Neural cell (in vitro differentiated cells): Measurements from ENCODE around the gene TNRC6C. TPM values are rescaled to one million over a fixed set of nuclear protein-coding genes. Genes with fewer than 3 reads are reported as not detected.

ENCODE experiments used
- H2AFZ ChIP-seq: fragments of 200-600, 300-800 bp; sonication (generic), shearing (Covaris generic); 2 replicates; pipeline ENCODE4 v1.6.0; 2014; ENCODE audit warnings: low read depth, mild to moderate bottlenecking, antibody characterized with exemption, low read length, moderate library complexity
- H3F3A ChIP-seq: fragments of 200-600 bp; shearing (Covaris generic); 2 replicates; pipeline ENCODE4 v1.6.1; 2016; ENCODE audit warnings: mild to moderate bottlenecking, moderate library complexity, mixed read lengths, antibody characterized with exemption, low read length; ENCODE audit not compliant: insufficient read depth, poor library complexity, severe bottlenecking
- H3K27ac ChIP-seq: fragments of 200-600, 300-800 bp; sonication (generic), shearing (Covaris generic); 2 replicates; pipeline ENCODE4 v1.5.1; 2014; ENCODE audit warnings: mild to moderate bottlenecking, low read length, moderate library complexity
- H3K27me3 ChIP-seq: fragments of 300-800, 200-600 bp; sonication (generic), shearing (Covaris generic); 2 replicates; pipeline ENCODE4 v1.6.0; 2014; ENCODE audit warnings: mild to moderate bottlenecking, low read depth, low read length, moderate library complexity; ENCODE audit not compliant: insufficient read depth
- H3K36me3 ChIP-seq: fragments of 300-800, 200-600 bp; sonication (generic), shearing (Covaris generic); 2 replicates; pipeline ENCODE4 v1.5.1; 2014; ENCODE audit warnings: mild to moderate bottlenecking, antibody characterized with exemption, low read length, moderate library complexity; ENCODE audit not compliant: insufficient read depth
- H3K4me2 ChIP-seq: fragments of 300-800, 200-600 bp; sonication (generic), shearing (Covaris generic); 2 replicates; pipeline ENCODE4 v1.6.0; 2014; ENCODE audit warnings: mild to moderate bottlenecking, low read length
- H3K4me3 ChIP-seq: fragments of 300-800, 200-600 bp; sonication (generic), shearing (Covaris generic); 2 replicates; pipeline ENCODE4 v1.5.1; 2014; ENCODE audit warnings: mild to moderate bottlenecking, low read length, moderate library complexity
- H3K79me2 ChIP-seq: fragments of 200-600 bp; shearing (Covaris generic); replicated peaks from 2 replicates; pipeline ENCODE4 v1.6.0; 2014; ENCODE audit warnings: mild to moderate bottlenecking, low read length, moderate library complexity; ENCODE audit not compliant: insufficient read depth
- H3K9ac ChIP-seq: fragments of 300-800, 200-600 bp; sonication (generic), shearing (Covaris generic); 2 replicates; pipeline ENCODE4 v1.6.1; 2016; ENCODE audit warnings: mild to moderate bottlenecking, low read length, mixed read lengths
- H3K9me2 ChIP-seq: fragments of 200-600 bp; shearing (Covaris generic); 2 replicates; pipeline ENCODE4 v1.6.1; 2016; ENCODE audit warnings: mild to moderate bottlenecking, low read length, mixed read lengths; ENCODE audit not compliant: insufficient read depth
- H3K9me3 ChIP-seq: fragments of 200-600, 300-800 bp; sonication (generic), shearing (Covaris generic); 2 replicates; pipeline ENCODE4 v1.6.1; 2016; ENCODE audit warnings: mild to moderate bottlenecking, mixed run types, low read length, moderate library complexity, mixed read lengths
- H4K20me1 ChIP-seq: fragments of 200-600 bp; shearing (Covaris generic); 2 replicates; pipeline ENCODE4 v1.6.1; 2016; ENCODE audit warnings: mild to moderate bottlenecking, mixed run types; ENCODE audit not compliant: insufficient read depth
- EP300 ChIP-seq: fragments of 450-650 bp; conservative IDR thresholded peaks from 2 replicates; pipeline ENCODE4 v1.6.1; 2014; ENCODE audit warnings: antibody characterized with exemption, mild to moderate bottlenecking, moderate library complexity; ENCODE audit not compliant: poor library complexity, severe bottlenecking
- EZH2 ChIP-seq: fragments of 200-600, 300-800 bp; shearing (Covaris generic), sonication (generic); IDR thresholded peaks from 2 replicates; pipeline ENCODE4 v1.6.1; 2014; ENCODE audit warnings: antibody characterized with exemption, low read length, borderline replicate concordance, mild to moderate bottlenecking; ENCODE audit not compliant: insufficient read depth, poor library complexity, severe bottlenecking
- MXI1 ChIP-seq: fragments of 450-650 bp; conservative IDR thresholded peaks from 2 replicates; pipeline ENCODE4 v1.6.1; 2014; ENCODE audit warnings: antibody characterized with exemption, mild to moderate bottlenecking; ENCODE audit not compliant: poor library complexity, severe bottlenecking
- POLR2AphosphoS5 ChIP-seq: IDR thresholded peaks from 2 replicates; pipeline ENCODE4 v1.6.1; 2012
- RAD21 ChIP-seq: fragments of 450-650 bp; conservative IDR thresholded peaks from 2 replicates; pipeline ENCODE4 v1.6.1; 2014; ENCODE audit warnings: antibody characterized with exemption, mild to moderate bottlenecking, moderate library complexity
- SMC3 ChIP-seq: fragments of 450-650 bp; conservative IDR thresholded peaks from 2 replicates; pipeline ENCODE4 v1.6.1; 2014; ENCODE audit warnings: antibody characterized with exemption, mild to moderate bottlenecking, moderate library complexity; ENCODE audit not compliant: poor library complexity
- TAF1 ChIP-seq: IDR thresholded peaks from 2 replicates; pipeline ENCODE4 v1.6.1; 2012; ENCODE audit warnings: low read depth
- polyA plus RNA-seq: library from polyadenylated mRNA; depleted of rRNA; stranded (reverse); fragments of >200 nt; gene quantifications from 2 replicates; pipeline ENCODE4 v1.2.3, GENCODE V29; 2014
- TF ChIP-seq, protein P1 (sequence below): IDR thresholded peaks from 2 replicates; pipeline ENCODE4 v1.6.1; 2012; ENCODE audit warnings: borderline replicate concordance
- TF ChIP-seq, protein P2 (sequence below): fragments of 450-650 bp; IDR thresholded peaks from 2 replicates; pipeline ENCODE4 v1.5.1; 2014; ENCODE audit warnings: antibody characterized with exemption, mild to moderate bottlenecking, moderate library complexity; ENCODE audit not compliant: poor library complexity, severe bottlenecking

Gene TNRC6C
- polyA plus RNA-seq, 1 donor from 2014 or later, result 15.4 TPM

DNA sequence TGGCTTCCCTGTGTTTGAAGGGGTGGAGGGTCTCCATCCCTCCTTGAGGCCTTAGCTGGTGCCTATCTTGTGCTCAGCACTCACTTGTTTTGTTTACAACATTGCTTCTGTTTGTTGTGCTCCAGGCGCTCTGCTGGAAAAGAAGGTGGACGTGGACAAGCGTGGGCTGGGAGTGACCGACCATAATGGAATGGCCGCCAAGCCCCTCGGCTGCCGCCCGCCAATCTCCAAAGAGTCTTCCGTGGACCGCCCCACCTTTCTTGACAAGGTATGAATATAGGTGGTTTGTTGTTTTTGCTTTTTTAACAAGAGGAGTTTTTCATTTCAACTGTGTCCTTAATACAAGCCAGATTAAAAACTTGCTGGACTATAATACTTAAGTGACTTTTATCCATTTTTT is 116.5 kb downstream of the TNRC6C start (continued):
- TF ChIP-seq, protein P1, sequence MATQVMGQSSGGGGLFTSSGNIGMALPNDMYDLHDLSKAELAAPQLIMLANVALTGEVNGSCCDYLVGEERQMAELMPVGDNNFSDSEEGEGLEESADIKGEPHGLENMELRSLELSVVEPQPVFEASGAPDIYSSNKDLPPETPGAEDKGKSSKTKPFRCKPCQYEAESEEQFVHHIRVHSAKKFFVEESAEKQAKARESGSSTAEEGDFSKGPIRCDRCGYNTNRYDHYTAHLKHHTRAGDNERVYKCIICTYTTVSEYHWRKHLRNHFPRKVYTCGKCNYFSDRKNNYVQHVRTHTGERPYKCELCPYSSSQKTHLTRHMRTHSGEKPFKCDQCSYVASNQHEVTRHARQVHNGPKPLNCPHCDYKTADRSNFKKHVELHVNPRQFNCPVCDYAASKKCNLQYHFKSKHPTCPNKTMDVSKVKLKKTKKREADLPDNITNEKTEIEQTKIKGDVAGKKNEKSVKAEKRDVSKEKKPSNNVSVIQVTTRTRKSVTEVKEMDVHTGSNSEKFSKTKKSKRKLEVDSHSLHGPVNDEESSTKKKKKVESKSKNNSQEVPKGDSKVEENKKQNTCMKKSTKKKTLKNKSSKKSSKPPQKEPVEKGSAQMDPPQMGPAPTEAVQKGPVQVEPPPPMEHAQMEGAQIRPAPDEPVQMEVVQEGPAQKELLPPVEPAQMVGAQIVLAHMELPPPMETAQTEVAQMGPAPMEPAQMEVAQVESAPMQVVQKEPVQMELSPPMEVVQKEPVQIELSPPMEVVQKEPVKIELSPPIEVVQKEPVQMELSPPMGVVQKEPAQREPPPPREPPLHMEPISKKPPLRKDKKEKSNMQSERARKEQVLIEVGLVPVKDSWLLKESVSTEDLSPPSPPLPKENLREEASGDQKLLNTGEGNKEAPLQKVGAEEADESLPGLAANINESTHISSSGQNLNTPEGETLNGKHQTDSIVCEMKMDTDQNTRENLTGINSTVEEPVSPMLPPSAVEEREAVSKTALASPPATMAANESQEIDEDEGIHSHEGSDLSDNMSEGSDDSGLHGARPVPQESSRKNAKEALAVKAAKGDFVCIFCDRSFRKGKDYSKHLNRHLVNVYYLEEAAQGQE, result no peak
- TF ChIP-seq EP300, result no peak

DNA sequence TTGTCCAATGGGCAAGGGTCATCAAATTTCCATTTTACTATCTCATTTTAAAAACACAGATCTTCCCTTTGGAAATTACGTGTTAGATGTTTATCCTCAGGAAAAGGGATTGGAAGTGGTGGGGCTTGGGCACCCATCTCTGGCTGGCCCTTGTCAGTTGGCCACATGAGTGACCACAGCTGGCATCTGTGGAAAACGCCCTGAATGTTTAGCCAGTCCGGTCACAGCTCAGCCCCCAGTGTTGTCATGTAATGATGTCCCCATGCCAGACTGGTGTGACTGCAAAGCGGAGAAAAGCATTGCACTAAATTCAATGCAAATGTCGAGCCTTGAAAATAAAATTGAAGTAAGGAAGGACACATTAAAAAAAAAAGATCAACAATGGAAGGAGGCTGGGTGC is 117.0 kb downstream of the TNRC6C start:
- H2AFZ ChIP-seq, result no peak overlapping the region
- no peaks in the 10 kb centered on the region for H3K79me2 ChIP-seq
- no peak overlapping the region for H3K27ac ChIP-seq
- no peak overlapping the region for H3K4me3 ChIP-seq
- peaks cover 32% of the 10 kb centered on the region for H3K36me3 ChIP-seq
- no peaks in the 10 kb centered on the region for H4K20me1 ChIP-seq
- no peak overlapping the region for H3K9ac ChIP-seq
- no peaks in the 10 kb centered on the region for H3K9me2 ChIP-seq
- no peaks in the 10 kb centered on the region for H3K9me3 ChIP-seq
- TF ChIP-seq, protein P1, result no peak
- no peak for TF ChIP-seq RAD21
- TF ChIP-seq EZH2, result no peak
- no peak for TF ChIP-seq SMC3
- TF ChIP-seq POLR2AphosphoS5, result no peak
- no peak for TF ChIP-seq TAF1
- no peak for TF ChIP-seq EP300
- no peak for TF ChIP-seq MXI1
- TF ChIP-seq, protein P2, sequence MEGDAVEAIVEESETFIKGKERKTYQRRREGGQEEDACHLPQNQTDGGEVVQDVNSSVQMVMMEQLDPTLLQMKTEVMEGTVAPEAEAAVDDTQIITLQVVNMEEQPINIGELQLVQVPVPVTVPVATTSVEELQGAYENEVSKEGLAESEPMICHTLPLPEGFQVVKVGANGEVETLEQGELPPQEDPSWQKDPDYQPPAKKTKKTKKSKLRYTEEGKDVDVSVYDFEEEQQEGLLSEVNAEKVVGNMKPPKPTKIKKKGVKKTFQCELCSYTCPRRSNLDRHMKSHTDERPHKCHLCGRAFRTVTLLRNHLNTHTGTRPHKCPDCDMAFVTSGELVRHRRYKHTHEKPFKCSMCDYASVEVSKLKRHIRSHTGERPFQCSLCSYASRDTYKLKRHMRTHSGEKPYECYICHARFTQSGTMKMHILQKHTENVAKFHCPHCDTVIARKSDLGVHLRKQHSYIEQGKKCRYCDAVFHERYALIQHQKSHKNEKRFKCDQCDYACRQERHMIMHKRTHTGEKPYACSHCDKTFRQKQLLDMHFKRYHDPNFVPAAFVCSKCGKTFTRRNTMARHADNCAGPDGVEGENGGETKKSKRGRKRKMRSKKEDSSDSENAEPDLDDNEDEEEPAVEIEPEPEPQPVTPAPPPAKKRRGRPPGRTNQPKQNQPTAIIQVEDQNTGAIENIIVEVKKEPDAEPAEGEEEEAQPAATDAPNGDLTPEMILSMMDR, result no peak
- H3F3A ChIP-seq, result no peaks in the 10 kb centered on the region
- H3K27me3 ChIP-seq, result no peaks in the 10 kb centered on the region
- no peak overlapping the region for H3K4me2 ChIP-seq
